ENCODE measurements around the gene ST3GAL5.
A peak's percentile ranks its signal among the peaks of the same experiment; 100 is the strongest.

The ST3GAL5 gene

GRCh38 chr2:85803704-85804425, 84.9 kb downstream of the ST3GAL5 start:
- H3K4me3 ChIP-seq (ENCODE audit: control insufficient read depth, low read depth, low read length), result no peak overlapping the region
- no peak for TF ChIP-seq CTCF (conservative IDR thresholded peaks at IDR 0.05; ENCODE audit: control insufficient read depth, insufficient read depth, low read depth, low read length)
- DNase-seq (ENCODE audit: low read depth), result no peak

DNA sequence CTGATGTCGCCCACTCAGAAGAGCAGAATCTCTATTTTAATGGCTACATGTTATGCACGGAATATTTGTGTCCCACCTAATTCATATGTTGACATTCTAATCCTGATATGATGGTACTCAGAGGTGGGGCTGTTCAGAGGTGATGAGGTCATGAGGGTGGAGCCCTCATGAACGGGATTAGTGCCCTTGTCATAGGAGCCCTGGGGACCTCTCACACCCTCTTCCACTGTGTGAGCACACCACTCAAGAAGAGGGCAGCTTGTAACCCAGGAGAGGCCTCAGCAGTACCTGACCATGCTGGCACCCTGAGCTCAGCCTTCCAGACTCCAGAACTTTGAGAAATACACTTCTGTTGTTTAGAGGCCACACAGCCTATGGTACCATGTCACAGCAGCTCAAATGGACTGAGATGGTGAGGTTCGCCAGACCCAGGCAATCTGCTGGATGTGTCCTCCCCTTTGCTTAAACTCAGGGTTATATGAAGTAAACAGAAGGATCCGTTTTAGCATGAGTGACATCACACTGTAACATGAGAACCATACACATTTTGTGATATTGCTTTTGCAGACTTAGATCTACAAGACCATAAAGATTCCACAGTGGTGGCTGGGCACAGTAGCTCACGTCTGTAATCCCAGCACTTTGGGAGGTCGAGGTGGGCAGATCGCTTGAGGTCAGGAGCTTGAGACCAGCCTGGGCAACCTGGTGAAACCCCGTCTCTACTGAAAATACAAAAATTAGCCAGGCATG, 86.3 kb downstream of the ST3GAL5 start:
- DNase-seq (ENCODE audit: low read depth), result peak; percentile 30
- no peak overlapping the region for H3K4me3 ChIP-seq (ENCODE audit: control insufficient read depth, low read depth, low read length)
- TF ChIP-seq CTCF (conservative IDR thresholded peaks at IDR 0.05; ENCODE audit: control insufficient read depth, insufficient read depth, low read depth, low read length), result no peak

- no peak for DNase-seq (ENCODE audit: low read depth)
- H3K4me3 ChIP-seq (ENCODE audit: control insufficient read depth, low read depth, low read length), result no peak overlapping the region
- no peak for TF ChIP-seq CTCF (conservative IDR thresholded peaks at IDR 0.05; ENCODE audit: control insufficient read depth, insufficient read depth, low read depth, low read length)
Measured at GRCh38 chr2:85801871-85802270, 86.9 kb downstream of the ST3GAL5 start.

DNA sequence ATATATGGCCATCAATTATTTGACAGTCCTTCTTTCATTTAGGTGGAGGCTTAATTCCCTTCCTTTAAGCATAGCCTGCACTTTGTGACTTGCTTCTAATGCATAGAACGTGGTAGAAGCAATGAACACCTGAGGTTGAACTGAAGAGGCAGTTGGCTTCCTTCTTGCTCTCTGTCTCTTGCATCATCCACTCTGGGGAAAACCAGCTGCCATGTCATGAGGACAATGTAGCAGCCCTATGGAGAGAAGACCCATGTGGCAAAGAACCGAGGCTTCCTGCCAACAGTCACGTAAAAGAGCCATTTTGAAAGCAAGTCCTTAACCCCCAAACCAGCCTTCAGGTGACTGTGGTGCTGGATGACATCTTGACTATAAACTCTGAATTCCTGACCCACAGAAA, 88.2 kb downstream of the ST3GAL5 start:
- no peak for TF ChIP-seq CTCF (conservative IDR thresholded peaks at IDR 0.05; ENCODE audit: control insufficient read depth, insufficient read depth, low read depth, low read length)
- no peak overlapping the region for H3K4me3 ChIP-seq (ENCODE audit: control insufficient read depth, low read depth, low read length)
- no peak for DNase-seq (ENCODE audit: low read depth)

GRCh38 chr2:85799215-85799956, 89.4 kb downstream of the ST3GAL5 start:
- DNase-seq (ENCODE audit: low read depth), result no peak
- no peak overlapping the region for H3K4me3 ChIP-seq (ENCODE audit: control insufficient read depth, low read depth, low read length)
- TF ChIP-seq CTCF (conservative IDR thresholded peaks at IDR 0.05; ENCODE audit: control insufficient read depth, insufficient read depth, low read depth, low read length), result no peak

GRCh38 chr2:85797921-85798320, 90.9 kb downstream of the ST3GAL5 start:
- TF ChIP-seq CTCF (conservative IDR thresholded peaks at IDR 0.05; ENCODE audit: control insufficient read depth, insufficient read depth, low read depth, low read length), result peak; percentile 64
- H3K4me3 ChIP-seq (ENCODE audit: control insufficient read depth, low read depth, low read length), result no peak overlapping the region
- peak; percentile 63 for DNase-seq (ENCODE audit: low read depth)
